Esophagus squamous epithelium (tissue), 4 donors: ENCODE results near the gene SEMA7A.

Experiments used
- POLR2A ChIP-seq, 4 donors: fragments of 450-650 bp; IDR thresholded peaks; one replicate each; pipeline ENCODE4 v1.6.1; 2017; ENCODE audit warnings: antibody characterized with exemption in 4 of 4, mild to moderate bottlenecking in 4 of 4, moderate library complexity in 3 of 4
- TF ChIP-seq, protein P1 (sequence below), 6 experiments: fragments of 450-650 bp in 4 of 6; fragments of 200-600 bp in 2 of 6; sonication (generic) in 2 of 6; IDR thresholded peaks; one replicate each; pipeline ENCODE4 v1.5.1; 2016 to 2019; ENCODE audit warnings: antibody characterized with exemption in 6 of 6, mild to moderate bottlenecking in 4 of 6, moderate library complexity in 4 of 6

- TF ChIP-seq, protein P1, sequence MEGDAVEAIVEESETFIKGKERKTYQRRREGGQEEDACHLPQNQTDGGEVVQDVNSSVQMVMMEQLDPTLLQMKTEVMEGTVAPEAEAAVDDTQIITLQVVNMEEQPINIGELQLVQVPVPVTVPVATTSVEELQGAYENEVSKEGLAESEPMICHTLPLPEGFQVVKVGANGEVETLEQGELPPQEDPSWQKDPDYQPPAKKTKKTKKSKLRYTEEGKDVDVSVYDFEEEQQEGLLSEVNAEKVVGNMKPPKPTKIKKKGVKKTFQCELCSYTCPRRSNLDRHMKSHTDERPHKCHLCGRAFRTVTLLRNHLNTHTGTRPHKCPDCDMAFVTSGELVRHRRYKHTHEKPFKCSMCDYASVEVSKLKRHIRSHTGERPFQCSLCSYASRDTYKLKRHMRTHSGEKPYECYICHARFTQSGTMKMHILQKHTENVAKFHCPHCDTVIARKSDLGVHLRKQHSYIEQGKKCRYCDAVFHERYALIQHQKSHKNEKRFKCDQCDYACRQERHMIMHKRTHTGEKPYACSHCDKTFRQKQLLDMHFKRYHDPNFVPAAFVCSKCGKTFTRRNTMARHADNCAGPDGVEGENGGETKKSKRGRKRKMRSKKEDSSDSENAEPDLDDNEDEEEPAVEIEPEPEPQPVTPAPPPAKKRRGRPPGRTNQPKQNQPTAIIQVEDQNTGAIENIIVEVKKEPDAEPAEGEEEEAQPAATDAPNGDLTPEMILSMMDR (IDR thresholded peaks at IDR 0.05), result no peak
- no peak for TF ChIP-seq POLR2A (IDR thresholded peaks at IDR 0.05)
These were observed 39.5 kb downstream of the SEMA7A start for GRCh38 chr15:74394090-74394846.
